ENCODE results near the gene HINT2. TPM values are rescaled to one million over a fixed set of nuclear protein-coding genes. Genes with fewer than 3 reads are reported as not detected.

HINT2 gene
- total RNA-seq, 1 donor from 2014 or later, result 21.8 TPM

DNA sequence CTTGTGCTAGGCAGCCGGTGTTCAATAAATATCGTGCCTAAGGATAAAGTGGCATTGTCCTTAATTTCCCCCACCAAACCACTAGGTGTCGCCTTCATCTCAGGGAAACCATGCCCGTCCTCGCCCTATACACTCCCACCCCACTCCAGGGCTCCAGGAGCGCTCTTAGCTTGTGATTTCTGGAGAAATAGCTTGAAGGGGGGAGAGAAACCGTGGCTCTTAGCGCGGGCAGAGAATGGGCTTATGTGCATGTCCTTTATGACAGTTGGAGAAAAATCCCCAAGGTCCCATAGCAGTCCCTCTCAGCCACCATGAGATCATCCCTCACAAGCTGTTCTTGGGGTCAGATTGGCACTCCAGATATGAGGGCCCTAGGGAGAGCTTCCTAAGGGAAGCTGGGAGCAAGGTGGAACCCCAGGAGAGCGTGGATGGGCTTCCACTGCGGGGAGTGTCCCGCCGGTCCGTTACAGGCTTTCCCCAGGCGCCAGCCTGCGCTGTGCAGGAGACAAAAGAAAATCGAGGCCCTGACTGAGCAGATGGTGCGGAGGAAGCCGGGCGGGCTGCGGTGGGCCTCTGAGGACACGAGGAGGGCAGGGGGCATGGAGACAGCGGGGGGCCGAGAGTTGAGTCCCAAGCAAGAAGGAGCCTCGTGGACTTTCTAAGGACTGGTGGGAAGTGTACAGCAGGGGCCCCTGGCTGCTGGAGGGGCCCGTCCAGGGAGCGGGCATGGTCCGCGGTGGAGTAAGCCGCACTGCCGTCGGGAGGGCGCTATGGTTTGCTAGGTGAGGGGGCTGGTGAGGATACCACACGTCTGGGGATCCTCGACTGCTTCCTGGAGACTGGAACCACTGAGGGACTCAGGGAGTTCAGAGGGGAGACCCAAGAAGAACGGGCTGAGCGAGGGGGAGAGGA is 24.2 kb downstream of the HINT2 start:
- H3K9ac ChIP-seq, result no peak overlapping the region
- no peaks in the 10 kb centered on the region for H3K36me3 ChIP-seq
- H3K79me2 ChIP-seq (ENCODE audit: low read depth), result no peaks in the 10 kb centered on the region
- Mint-ChIP-seq H3K27ac (peak overlapping the region; percentile 90), H3K36me3 (no peaks in the 10 kb centered on the region), H3K27me3 (ENCODE audit: insufficient read depth, low read depth) (peaks cover 5% of the 10 kb centered on the region), H3K4me1 (peaks cover 17% of the 10 kb centered on the region), H3K9me3 (no peaks in the 10 kb centered on the region), H3K4me3 (peak overlapping the region; percentile 80)
- H3F3A ChIP-seq (ENCODE audit: low read depth), result peaks cover 6% of the 10 kb centered on the region
- peak overlapping the region; percentile 86 for H3K4me2 ChIP-seq
- no peaks in the 10 kb centered on the region for H4K20me1 ChIP-seq (ENCODE audit: low read depth)
- TF ChIP-seq EZH2phosphoT487 (IDR thresholded peaks at IDR 0.05), result no peak
- TF ChIP-seq EZH2 (IDR thresholded peaks at IDR 0.05), result no peak
- peak; percentile 89 for TF ChIP-seq CTCF (IDR thresholded peaks at IDR 0.05)
- peak; percentile 87 for DNase-seq (ENCODE audit: low spot score)
- H3K27ac ChIP-seq, result no peak overlapping the region
- peak overlapping the region; percentile 15 for H2AFZ ChIP-seq (replicated peaks)
- peak overlapping the region; percentile 51 for H3K4me3 ChIP-seq
- H3K9me3 ChIP-seq (ENCODE audit: low read depth), result no peaks in the 10 kb centered on the region
- no peaks in the 10 kb centered on the region for H3K27me3 ChIP-seq
- peaks cover 8% of the 10 kb centered on the region for H3K4me1 ChIP-seq

GRCh38 chr9:35790025-35790384 is 24.8 kb downstream of the HINT2 start:
- H3K9me3 Mint-ChIP-seq, result no peaks in the 10 kb centered on the region
- TF ChIP-seq EZH2phosphoT487 (IDR thresholded peaks at IDR 0.05), result no peak
- DNase-seq (ENCODE audit: low spot score), result no peak
- no peak overlapping the region for H3K9ac ChIP-seq
- no peaks in the 10 kb centered on the region for H3K36me3 ChIP-seq
- no peak overlapping the region for H3K4me2 ChIP-seq
- peaks cover 17% of the 10 kb centered on the region for H3K4me1 Mint-ChIP-seq
- H4K20me1 ChIP-seq (ENCODE audit: low read depth), result no peaks in the 10 kb centered on the region
- no peaks in the 10 kb centered on the region for H3K36me3 Mint-ChIP-seq
- no peak overlapping the region for H3K4me3 ChIP-seq
- H3K79me2 ChIP-seq (ENCODE audit: low read depth), result no peaks in the 10 kb centered on the region
- peaks cover 8% of the 10 kb centered on the region for H3K4me1 ChIP-seq
- no peak overlapping the region for H2AFZ ChIP-seq (replicated peaks)
- peaks cover 6% of the 10 kb centered on the region for H3K27me3 Mint-ChIP-seq (ENCODE audit: insufficient read depth, low read depth)
- H3K27me3 ChIP-seq, result no peaks in the 10 kb centered on the region
- H3K27ac ChIP-seq, result no peak overlapping the region
- peak overlapping the region; percentile 88 for H3K27ac Mint-ChIP-seq
- H3K4me3 Mint-ChIP-seq, result no peak overlapping the region
- no peaks in the 10 kb centered on the region for H3K9me3 ChIP-seq (ENCODE audit: low read depth)
- H3F3A ChIP-seq (ENCODE audit: low read depth), result peaks cover 6% of the 10 kb centered on the region

- Mint-ChIP-seq H3K9me3 (no peaks in the 10 kb centered on the region), H3K36me3 (no peaks in the 10 kb centered on the region), H3K4me1 (peaks cover 17% of the 10 kb centered on the region), H3K27me3 (ENCODE audit: insufficient read depth, low read depth) (peaks cover 6% of the 10 kb centered on the region), H3K4me3 (no peak overlapping the region), H3K27ac (no peak overlapping the region)
- Histone ChIP-seq H2AFZ (replicated peaks) (no peak overlapping the region), H3K4me2 (no peak overlapping the region), H3K9me3 (ENCODE audit: low read depth) (no peaks in the 10 kb centered on the region), H3K4me3 (no peak overlapping the region), H3K27me3 (no peaks in the 10 kb centered on the region), H3F3A (ENCODE audit: low read depth) (peaks cover 6% of the 10 kb centered on the region), H3K79me2 (ENCODE audit: low read depth) (no peaks in the 10 kb centered on the region), H4K20me1 (ENCODE audit: low read depth) (no peaks in the 10 kb centered on the region), H3K4me1 (peaks cover 8% of the 10 kb centered on the region), H3K36me3 (no peaks in the 10 kb centered on the region), H3K27ac (no peak overlapping the region), H3K9ac (no peak overlapping the region)
- no peak for DNase-seq (ENCODE audit: low spot score)
- TF ChIP-seq EZH2 (IDR thresholded peaks at IDR 0.05), result no peak
- TF ChIP-seq EZH2phosphoT487 (IDR thresholded peaks at IDR 0.05), result no peak
- no peak for TF ChIP-seq CTCF (IDR thresholded peaks at IDR 0.05)
These were observed 25.3 kb downstream of the HINT2 start for GRCh38 chr9:35789541-35789940.

DNA sequence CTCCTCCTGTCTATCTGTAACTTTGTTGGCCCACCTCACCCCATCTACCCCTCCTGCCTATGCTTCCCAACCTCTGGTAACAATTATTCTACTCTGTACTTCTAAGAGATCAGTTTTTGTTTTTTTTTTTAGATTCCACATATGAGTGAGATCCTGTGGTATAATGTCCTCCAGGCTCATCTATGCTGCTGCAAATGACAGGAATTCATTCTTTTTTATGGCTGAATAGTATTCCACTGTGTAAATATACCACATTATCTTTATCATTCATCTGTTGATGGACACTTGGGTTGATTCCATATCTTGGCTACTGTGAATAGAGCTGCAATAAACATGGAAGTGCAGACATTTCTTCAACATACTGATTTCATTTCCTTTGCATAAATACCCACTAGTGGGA is 31.4 kb downstream of the HINT2 start:
- no peak overlapping the region for H2AFZ ChIP-seq (replicated peaks)
- Mint-ChIP-seq H3K27ac (no peak overlapping the region), H3K4me3 (no peak overlapping the region)

More for the DNA sequence above, 31.4 kb downstream of the HINT2 start:
- no peaks in the 10 kb centered on the region for H3K79me2 ChIP-seq (ENCODE audit: low read depth)
- no peak overlapping the region for H3K9ac ChIP-seq
- TF ChIP-seq EZH2phosphoT487 (IDR thresholded peaks at IDR 0.05), result no peak
- TF ChIP-seq CTCF (IDR thresholded peaks at IDR 0.05), result no peak
- no peak for TF ChIP-seq EZH2 (IDR thresholded peaks at IDR 0.05)
- no peak overlapping the region for H3K4me3 ChIP-seq
- H3K36me3 Mint-ChIP-seq, result peaks cover 4% of the 10 kb centered on the region
- no peak for DNase-seq (ENCODE audit: low spot score)
- H4K20me1 ChIP-seq (ENCODE audit: low read depth), result peaks cover 4% of the 10 kb centered on the region
- no peaks in the 10 kb centered on the region for H3K9me3 ChIP-seq (ENCODE audit: low read depth)
- H3K9me3 Mint-ChIP-seq, result no peaks in the 10 kb centered on the region
- no peak overlapping the region for H3K27ac ChIP-seq
- peaks cover 2% of the 10 kb centered on the region for H3K4me1 Mint-ChIP-seq
- H3K27me3 Mint-ChIP-seq (ENCODE audit: insufficient read depth, low read depth), result peaks cover 2% of the 10 kb centered on the region
- H3K27me3 ChIP-seq, result no peaks in the 10 kb centered on the region
- no peak overlapping the region for H3K4me2 ChIP-seq
- no peaks in the 10 kb centered on the region for H3K4me1 ChIP-seq
- H3K36me3 ChIP-seq, result no peaks in the 10 kb centered on the region
- no peaks in the 10 kb centered on the region for H3F3A ChIP-seq (ENCODE audit: low read depth)
